ENCODE data around the gene RPS27A. TPM values are rescaled to one million over a fixed set of nuclear protein-coding genes. Genes with fewer than 3 reads are reported as not detected.

RPS27A gene
- total and polyA plus RNA-seq, 2 experiments from 2014 or later: 1,606 to 1,672 TPM

- H3K27ac ChIP-seq (ENCODE audit: low read depth): no peak overlapping the region
- Mint-ChIP-seq H3K4me3 (no peak overlapping the region), H3K27me3 (ENCODE audit: insufficient read depth, low read depth, poor library complexity) (no peaks in the 10 kb centered on the region), H3K9me3 (no peaks in the 10 kb centered on the region), H3K36me3 (ENCODE audit: low read depth) (peaks cover 26% of the 10 kb centered on the region; the same call in 2 of the 3 replicates), H3K4me1 (no peaks in the 10 kb centered on the region), H3K27ac (no peak overlapping the region)
- peaks cover 16% of the 10 kb centered on the region for H3K36me3 ChIP-seq (ENCODE audit: insufficient read depth)
- H4K20me1 ChIP-seq (replicated peaks; ENCODE audit: insufficient read depth): no peaks in the 10 kb centered on the region
- H3K79me2 ChIP-seq (replicated peaks; ENCODE audit: insufficient read depth): no peaks in the 10 kb centered on the region
- no peak overlapping the region for H3K4me3 ChIP-seq
- no peaks in the 10 kb centered on the region for H3K27me3 ChIP-seq (ENCODE audit: insufficient read depth)
- no peak overlapping the region for H3K4me2 ChIP-seq
- no peaks in the 10 kb centered on the region for H3K4me1 ChIP-seq (ENCODE audit: insufficient read depth)
- no peaks in the 10 kb centered on the region for H3K9me2 ChIP-seq (ENCODE audit: insufficient read depth)
- DNase-seq (ENCODE audit: low spot score): no peak
- H2AFZ ChIP-seq: no peak overlapping the region
- TF ChIP-seq EZH2 (IDR thresholded peaks at IDR 0.05; ENCODE audit: low read depth, unreplicated experiment): no peak
- no peak for TF ChIP-seq ETS1 (IDR thresholded peaks at IDR 0.05)
- no peak for TF ChIP-seq EZH2phosphoT487 (IDR thresholded peaks at IDR 0.05; ENCODE audit: unreplicated experiment)
- TF ChIP-seq ZNF114 (CRISPR knock-in tag; IDR thresholded peaks at IDR 0.05): no peak
- no peak for TF ChIP-seq NANOG (IDR thresholded peaks at IDR 0.05; ENCODE audit: borderline replicate concordance)
- no peak for TF ChIP-seq ZNF331 (CRISPR knock-in tag; IDR thresholded peaks at IDR 0.05; ENCODE audit: low read depth)
- no peak for TF ChIP-seq CREB1 (CRISPR knock-in tag; IDR thresholded peaks at IDR 0.05; ENCODE audit: low read depth)
- TF ChIP-seq STAT1 (IDR thresholded peaks at IDR 0.05; ENCODE audit: unreplicated experiment): no peak
- TF ChIP-seq JUNB (IDR thresholded peaks at IDR 0.05; ENCODE audit: unreplicated experiment): no peak
- TF ChIP-seq REST (IDR thresholded peaks at IDR 0.05; ENCODE audit: unreplicated experiment): no peak
- no peak for TF ChIP-seq ZNF462 (CRISPR knock-in tag; IDR thresholded peaks at IDR 0.05)
- TF ChIP-seq CTCF (conservative IDR thresholded peaks at IDR 0.05; ENCODE audit: low read depth in 2 of 2): no peak
- no peak for TF ChIP-seq POLR2AphosphoS5 (IDR thresholded peaks at IDR 0.05; ENCODE audit: low read depth)
- no peak for ATAC-seq
- no peaks in the 10 kb centered on the region for H3F3A ChIP-seq (replicated peaks; ENCODE audit: low read depth)
Measured at GRCh38 chr2:55247025-55247424, 14.5 kb downstream of the RPS27A start.
